Neural cell (in vitro differentiated cells): Measurements from ENCODE around the gene TYK2. TPM values are rescaled to one million over a fixed set of nuclear protein-coding genes. Genes with fewer than 3 reads are reported as not detected.
"Not testable (repeated sequence)": the region's sequence is repeated elsewhere in the genome, so short reads cannot be mapped to it uniquely, and the experiment has no call there.

Experiments
- H2AFZ ChIP-seq: fragments of 200-600, 300-800 bp; sonication (generic), shearing (Covaris generic); 2 replicates; pipeline ENCODE4 v1.6.0; 2014; ENCODE audit warnings: low read depth, mild to moderate bottlenecking, antibody characterized with exemption, low read length, moderate library complexity
- H3F3A ChIP-seq: fragments of 200-600 bp; shearing (Covaris generic); 2 replicates; pipeline ENCODE4 v1.6.1; 2016; ENCODE audit warnings: mild to moderate bottlenecking, moderate library complexity, mixed read lengths, antibody characterized with exemption, low read length; ENCODE audit not compliant: insufficient read depth, poor library complexity, severe bottlenecking
- H3K27ac ChIP-seq: fragments of 200-600, 300-800 bp; sonication (generic), shearing (Covaris generic); 2 replicates; pipeline ENCODE4 v1.5.1; 2014; ENCODE audit warnings: mild to moderate bottlenecking, low read length, moderate library complexity
- H3K27me3 ChIP-seq: fragments of 300-800, 200-600 bp; sonication (generic), shearing (Covaris generic); 2 replicates; pipeline ENCODE4 v1.6.0; 2014; ENCODE audit warnings: mild to moderate bottlenecking, low read depth, low read length, moderate library complexity; ENCODE audit not compliant: insufficient read depth
- H3K36me3 ChIP-seq: fragments of 300-800, 200-600 bp; sonication (generic), shearing (Covaris generic); 2 replicates; pipeline ENCODE4 v1.5.1; 2014; ENCODE audit warnings: mild to moderate bottlenecking, antibody characterized with exemption, low read length, moderate library complexity; ENCODE audit not compliant: insufficient read depth
- H3K4me2 ChIP-seq: fragments of 300-800, 200-600 bp; sonication (generic), shearing (Covaris generic); 2 replicates; pipeline ENCODE4 v1.6.0; 2014; ENCODE audit warnings: mild to moderate bottlenecking, low read length
- H3K4me3 ChIP-seq: fragments of 300-800, 200-600 bp; sonication (generic), shearing (Covaris generic); 2 replicates; pipeline ENCODE4 v1.5.1; 2014; ENCODE audit warnings: mild to moderate bottlenecking, low read length, moderate library complexity
- H3K79me2 ChIP-seq: fragments of 200-600 bp; shearing (Covaris generic); replicated peaks from 2 replicates; pipeline ENCODE4 v1.6.0; 2014; ENCODE audit warnings: mild to moderate bottlenecking, low read length, moderate library complexity; ENCODE audit not compliant: insufficient read depth
- H3K9ac ChIP-seq: fragments of 300-800, 200-600 bp; sonication (generic), shearing (Covaris generic); 2 replicates; pipeline ENCODE4 v1.6.1; 2016; ENCODE audit warnings: mild to moderate bottlenecking, low read length, mixed read lengths
- H3K9me2 ChIP-seq: fragments of 200-600 bp; shearing (Covaris generic); 2 replicates; pipeline ENCODE4 v1.6.1; 2016; ENCODE audit warnings: mild to moderate bottlenecking, low read length, mixed read lengths; ENCODE audit not compliant: insufficient read depth
- H3K9me3 ChIP-seq: fragments of 200-600, 300-800 bp; sonication (generic), shearing (Covaris generic); 2 replicates; pipeline ENCODE4 v1.6.1; 2016; ENCODE audit warnings: mild to moderate bottlenecking, mixed run types, low read length, moderate library complexity, mixed read lengths
- H4K20me1 ChIP-seq: fragments of 200-600 bp; shearing (Covaris generic); 2 replicates; pipeline ENCODE4 v1.6.1; 2016; ENCODE audit warnings: mild to moderate bottlenecking, mixed run types; ENCODE audit not compliant: insufficient read depth
- EP300 ChIP-seq: fragments of 450-650 bp; conservative IDR thresholded peaks from 2 replicates; pipeline ENCODE4 v1.6.1; 2014; ENCODE audit warnings: antibody characterized with exemption, mild to moderate bottlenecking, moderate library complexity; ENCODE audit not compliant: poor library complexity, severe bottlenecking
- EZH2 ChIP-seq: fragments of 200-600, 300-800 bp; shearing (Covaris generic), sonication (generic); IDR thresholded peaks from 2 replicates; pipeline ENCODE4 v1.6.1; 2014; ENCODE audit warnings: antibody characterized with exemption, low read length, borderline replicate concordance, mild to moderate bottlenecking; ENCODE audit not compliant: insufficient read depth, poor library complexity, severe bottlenecking
- MXI1 ChIP-seq: fragments of 450-650 bp; conservative IDR thresholded peaks from 2 replicates; pipeline ENCODE4 v1.6.1; 2014; ENCODE audit warnings: antibody characterized with exemption, mild to moderate bottlenecking; ENCODE audit not compliant: poor library complexity, severe bottlenecking
- POLR2AphosphoS5 ChIP-seq: IDR thresholded peaks from 2 replicates; pipeline ENCODE4 v1.6.1; 2012
- RAD21 ChIP-seq: fragments of 450-650 bp; conservative IDR thresholded peaks from 2 replicates; pipeline ENCODE4 v1.6.1; 2014; ENCODE audit warnings: antibody characterized with exemption, mild to moderate bottlenecking, moderate library complexity
- SMC3 ChIP-seq: fragments of 450-650 bp; conservative IDR thresholded peaks from 2 replicates; pipeline ENCODE4 v1.6.1; 2014; ENCODE audit warnings: antibody characterized with exemption, mild to moderate bottlenecking, moderate library complexity; ENCODE audit not compliant: poor library complexity
- TAF1 ChIP-seq: IDR thresholded peaks from 2 replicates; pipeline ENCODE4 v1.6.1; 2012; ENCODE audit warnings: low read depth
- polyA plus RNA-seq: library from polyadenylated mRNA; depleted of rRNA; stranded (reverse); fragments of >200 nt; gene quantifications from 2 replicates; pipeline ENCODE4 v1.2.3, GENCODE V29; 2014
- TF ChIP-seq, protein P1 (sequence below): fragments of 450-650 bp; IDR thresholded peaks from 2 replicates; pipeline ENCODE4 v1.5.1; 2014; ENCODE audit warnings: antibody characterized with exemption, mild to moderate bottlenecking, moderate library complexity; ENCODE audit not compliant: poor library complexity, severe bottlenecking
- TF ChIP-seq, protein P2 (sequence below): IDR thresholded peaks from 2 replicates; pipeline ENCODE4 v1.6.1; 2012; ENCODE audit warnings: borderline replicate concordance

The TYK2 gene
- polyA plus RNA-seq, 1 donor from 2014 or later: 95.8 TPM

DNA sequence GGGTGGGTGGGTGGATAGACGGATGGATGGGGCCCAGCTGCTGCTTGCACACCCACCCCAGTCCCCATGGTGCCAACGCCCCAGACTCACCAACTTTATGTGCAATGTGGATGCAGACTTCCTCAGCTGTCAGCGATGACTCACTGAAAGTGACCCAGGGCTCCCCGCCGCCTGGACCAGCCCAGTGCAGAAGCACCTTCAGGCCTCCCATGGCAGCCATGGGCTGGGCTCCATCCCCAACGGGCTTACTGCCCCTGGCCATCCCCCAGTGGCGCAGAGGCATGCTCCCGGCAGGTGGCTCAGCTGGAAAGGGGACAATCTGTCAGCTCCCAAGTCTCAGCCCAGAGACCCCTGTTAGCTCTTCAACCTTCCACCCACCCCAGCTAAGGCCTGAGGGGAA is 2.2 kb downstream of the TYK2 start:
- H3K4me2 ChIP-seq: no peak overlapping the region
- no peaks in the 10 kb centered on the region for H3K27me3 ChIP-seq
- H3K27ac ChIP-seq: no peak overlapping the region
- no peak overlapping the region for H3K4me3 ChIP-seq
- no peak overlapping the region for H3K9ac ChIP-seq
- H3K36me3 ChIP-seq: no peaks in the 10 kb centered on the region
- H3K79me2 ChIP-seq: peaks cover 7% of the 10 kb centered on the region
- H4K20me1 ChIP-seq: no peaks in the 10 kb centered on the region
- no peak overlapping the region for H2AFZ ChIP-seq
- H3F3A ChIP-seq: peaks cover 4% of the 10 kb centered on the region
- H3K9me2 ChIP-seq: no peaks in the 10 kb centered on the region
- TF ChIP-seq, protein P1, sequence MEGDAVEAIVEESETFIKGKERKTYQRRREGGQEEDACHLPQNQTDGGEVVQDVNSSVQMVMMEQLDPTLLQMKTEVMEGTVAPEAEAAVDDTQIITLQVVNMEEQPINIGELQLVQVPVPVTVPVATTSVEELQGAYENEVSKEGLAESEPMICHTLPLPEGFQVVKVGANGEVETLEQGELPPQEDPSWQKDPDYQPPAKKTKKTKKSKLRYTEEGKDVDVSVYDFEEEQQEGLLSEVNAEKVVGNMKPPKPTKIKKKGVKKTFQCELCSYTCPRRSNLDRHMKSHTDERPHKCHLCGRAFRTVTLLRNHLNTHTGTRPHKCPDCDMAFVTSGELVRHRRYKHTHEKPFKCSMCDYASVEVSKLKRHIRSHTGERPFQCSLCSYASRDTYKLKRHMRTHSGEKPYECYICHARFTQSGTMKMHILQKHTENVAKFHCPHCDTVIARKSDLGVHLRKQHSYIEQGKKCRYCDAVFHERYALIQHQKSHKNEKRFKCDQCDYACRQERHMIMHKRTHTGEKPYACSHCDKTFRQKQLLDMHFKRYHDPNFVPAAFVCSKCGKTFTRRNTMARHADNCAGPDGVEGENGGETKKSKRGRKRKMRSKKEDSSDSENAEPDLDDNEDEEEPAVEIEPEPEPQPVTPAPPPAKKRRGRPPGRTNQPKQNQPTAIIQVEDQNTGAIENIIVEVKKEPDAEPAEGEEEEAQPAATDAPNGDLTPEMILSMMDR: no peak
- TF ChIP-seq SMC3 (no peak), MXI1 (no peak), POLR2AphosphoS5 (no peak), RAD21 (no peak), EP300 (no peak), EZH2 (no peak), TAF1 (no peak)
- TF ChIP-seq, protein P2, sequence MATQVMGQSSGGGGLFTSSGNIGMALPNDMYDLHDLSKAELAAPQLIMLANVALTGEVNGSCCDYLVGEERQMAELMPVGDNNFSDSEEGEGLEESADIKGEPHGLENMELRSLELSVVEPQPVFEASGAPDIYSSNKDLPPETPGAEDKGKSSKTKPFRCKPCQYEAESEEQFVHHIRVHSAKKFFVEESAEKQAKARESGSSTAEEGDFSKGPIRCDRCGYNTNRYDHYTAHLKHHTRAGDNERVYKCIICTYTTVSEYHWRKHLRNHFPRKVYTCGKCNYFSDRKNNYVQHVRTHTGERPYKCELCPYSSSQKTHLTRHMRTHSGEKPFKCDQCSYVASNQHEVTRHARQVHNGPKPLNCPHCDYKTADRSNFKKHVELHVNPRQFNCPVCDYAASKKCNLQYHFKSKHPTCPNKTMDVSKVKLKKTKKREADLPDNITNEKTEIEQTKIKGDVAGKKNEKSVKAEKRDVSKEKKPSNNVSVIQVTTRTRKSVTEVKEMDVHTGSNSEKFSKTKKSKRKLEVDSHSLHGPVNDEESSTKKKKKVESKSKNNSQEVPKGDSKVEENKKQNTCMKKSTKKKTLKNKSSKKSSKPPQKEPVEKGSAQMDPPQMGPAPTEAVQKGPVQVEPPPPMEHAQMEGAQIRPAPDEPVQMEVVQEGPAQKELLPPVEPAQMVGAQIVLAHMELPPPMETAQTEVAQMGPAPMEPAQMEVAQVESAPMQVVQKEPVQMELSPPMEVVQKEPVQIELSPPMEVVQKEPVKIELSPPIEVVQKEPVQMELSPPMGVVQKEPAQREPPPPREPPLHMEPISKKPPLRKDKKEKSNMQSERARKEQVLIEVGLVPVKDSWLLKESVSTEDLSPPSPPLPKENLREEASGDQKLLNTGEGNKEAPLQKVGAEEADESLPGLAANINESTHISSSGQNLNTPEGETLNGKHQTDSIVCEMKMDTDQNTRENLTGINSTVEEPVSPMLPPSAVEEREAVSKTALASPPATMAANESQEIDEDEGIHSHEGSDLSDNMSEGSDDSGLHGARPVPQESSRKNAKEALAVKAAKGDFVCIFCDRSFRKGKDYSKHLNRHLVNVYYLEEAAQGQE: no peak
- no peaks in the 10 kb centered on the region for H3K9me3 ChIP-seq

DNA sequence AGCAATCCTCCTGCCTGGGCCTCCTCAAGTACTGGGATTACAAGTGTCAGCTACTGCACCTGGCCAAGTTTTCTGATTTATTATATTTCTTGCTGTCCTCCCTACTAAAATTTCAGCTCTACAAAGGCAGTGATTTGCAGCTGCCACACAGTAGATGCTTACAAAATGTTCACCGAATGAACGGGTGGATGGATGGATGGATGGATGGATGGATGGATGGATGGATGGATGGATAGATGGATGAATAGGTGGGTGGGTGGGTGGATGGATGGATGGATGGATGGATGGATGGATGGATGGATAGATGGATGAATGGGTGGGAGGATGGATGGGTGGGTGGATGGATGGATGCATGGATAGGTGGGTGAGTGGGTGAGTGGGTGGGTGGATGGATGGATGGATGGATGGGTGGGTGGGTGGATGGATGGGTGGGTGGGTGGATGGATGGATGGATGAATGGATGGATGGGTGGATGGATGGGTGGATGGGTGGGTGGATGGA is 3.2 kb downstream of the TYK2 start:
- not testable (repeated sequence) for H3F3A ChIP-seq, H3K27me3 ChIP-seq, H3K27ac ChIP-seq, H3K79me2 ChIP-seq, H3K9ac ChIP-seq, H3K9me2 ChIP-seq, H3K36me3 ChIP-seq, H3K4me2 ChIP-seq, H2AFZ ChIP-seq, H3K9me3 ChIP-seq, H3K4me3 ChIP-seq, H4K20me1 ChIP-seq

DNA sequence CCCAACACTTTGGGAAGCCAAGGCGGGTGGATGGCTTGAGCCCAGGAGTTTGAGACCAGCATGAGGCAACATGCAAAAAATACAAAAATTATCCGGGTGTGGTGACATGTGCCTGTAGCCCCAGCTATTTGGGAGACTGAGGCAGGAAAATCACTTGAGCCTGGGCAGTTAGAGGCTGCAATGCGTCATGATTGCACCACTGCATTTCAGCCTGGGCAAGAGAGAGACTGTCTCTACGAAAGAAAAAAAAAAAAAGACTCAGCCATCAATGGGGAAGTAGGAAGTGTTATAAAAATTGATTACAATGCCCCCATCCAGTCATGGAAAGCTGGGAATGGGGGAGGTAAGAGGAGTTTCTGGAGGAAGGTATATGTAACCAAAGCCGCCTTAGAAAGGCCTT is 5.4 kb downstream of the TYK2 start:
- no peak overlapping the region for H3K4me3 ChIP-seq
- no peak overlapping the region for H3K27ac ChIP-seq
- H4K20me1 ChIP-seq: no peaks in the 10 kb centered on the region
- H2AFZ ChIP-seq: no peak overlapping the region
- H3K27me3 ChIP-seq: no peaks in the 10 kb centered on the region
- no peaks in the 10 kb centered on the region for H3K36me3 ChIP-seq
- no peaks in the 10 kb centered on the region for H3K9me2 ChIP-seq
- no peaks in the 10 kb centered on the region for H3K9me3 ChIP-seq
- TF ChIP-seq TAF1 (no peak), POLR2AphosphoS5 (no peak), EZH2 (no peak), RAD21 (no peak), MXI1 (no peak)
- TF ChIP-seq, protein P1: no peak
- H3K4me2 ChIP-seq: no peak overlapping the region
- H3F3A ChIP-seq: no peaks in the 10 kb centered on the region
- H3K79me2 ChIP-seq: peaks cover 5% of the 10 kb centered on the region
- no peak overlapping the region for H3K9ac ChIP-seq
